ENCODE measurements around the gene LPP. TPM values are rescaled to one million over a fixed set of nuclear protein-coding genes. Genes with fewer than 3 reads are reported as not detected.

The LPP gene
- total and polyA plus RNA-seq, 2 of the 13 experiments (the other 11 are each of a cell fraction or from before 2014, with no cell fraction given), result 19.2 to 29.9 TPM

- no peak for TF ChIP-seq ZBTB46 (CRISPR knock-in tag; IDR thresholded peaks at IDR 0.05; ENCODE audit: borderline replicate concordance)
- TF ChIP-seq SNAI1 (CRISPR knock-in tag; IDR thresholded peaks at IDR 0.05; ENCODE audit: borderline replicate concordance), result no peak
- no peak for TF ChIP-seq SCMH1 (CRISPR knock-in tag; IDR thresholded peaks at IDR 0.05; ENCODE audit: borderline replicate concordance)
- TF ChIP-seq ZFAT (CRISPR knock-in tag; conservative IDR thresholded peaks at IDR 0.05), result no peak
- TF ChIP-seq, protein P1, sequence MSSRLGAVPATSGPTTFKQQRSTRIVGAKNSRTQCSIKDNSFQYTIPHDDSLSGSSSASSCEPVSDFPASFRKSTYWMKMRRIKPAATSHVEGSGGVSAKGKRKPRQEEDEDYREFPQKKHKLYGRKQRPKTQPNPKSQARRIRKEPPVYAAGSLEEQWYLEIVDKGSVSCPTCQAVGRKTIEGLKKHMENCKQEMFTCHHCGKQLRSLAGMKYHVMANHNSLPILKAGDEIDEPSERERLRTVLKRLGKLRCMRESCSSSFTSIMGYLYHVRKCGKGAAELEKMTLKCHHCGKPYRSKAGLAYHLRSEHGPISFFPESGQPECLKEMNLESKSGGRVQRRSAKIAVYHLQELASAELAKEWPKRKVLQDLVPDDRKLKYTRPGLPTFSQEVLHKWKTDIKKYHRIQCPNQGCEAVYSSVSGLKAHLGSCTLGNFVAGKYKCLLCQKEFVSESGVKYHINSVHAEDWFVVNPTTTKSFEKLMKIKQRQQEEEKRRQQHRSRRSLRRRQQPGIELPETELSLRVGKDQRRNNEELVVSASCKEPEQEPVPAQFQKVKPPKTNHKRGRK (CRISPR knock-in tag; IDR thresholded peaks at IDR 0.05), result no peak
- peak; percentile 94; the same call in 1 of the 2 replicates for TF ChIP-seq ZNF414 (CRISPR knock-in tag; IDR thresholded peaks at IDR 0.05)
- no peak for TF ChIP-seq TCF12 (IDR thresholded peaks at IDR 0.05)
- peak; percentile 82 for TF ChIP-seq TCF12 (CRISPR knock-in tag; IDR thresholded peaks at IDR 0.05)
- no peak for TF ChIP-seq REL (CRISPR knock-in tag; conservative IDR thresholded peaks at IDR 0.05)
- TF ChIP-seq FOXA3 (CRISPR knock-in tag; IDR thresholded peaks at IDR 0.05), result peak; percentile 100
- no peak for TF ChIP-seq EED (CRISPR knock-in tag; IDR thresholded peaks at IDR 0.05)
- TF ChIP-seq, protein P2, sequence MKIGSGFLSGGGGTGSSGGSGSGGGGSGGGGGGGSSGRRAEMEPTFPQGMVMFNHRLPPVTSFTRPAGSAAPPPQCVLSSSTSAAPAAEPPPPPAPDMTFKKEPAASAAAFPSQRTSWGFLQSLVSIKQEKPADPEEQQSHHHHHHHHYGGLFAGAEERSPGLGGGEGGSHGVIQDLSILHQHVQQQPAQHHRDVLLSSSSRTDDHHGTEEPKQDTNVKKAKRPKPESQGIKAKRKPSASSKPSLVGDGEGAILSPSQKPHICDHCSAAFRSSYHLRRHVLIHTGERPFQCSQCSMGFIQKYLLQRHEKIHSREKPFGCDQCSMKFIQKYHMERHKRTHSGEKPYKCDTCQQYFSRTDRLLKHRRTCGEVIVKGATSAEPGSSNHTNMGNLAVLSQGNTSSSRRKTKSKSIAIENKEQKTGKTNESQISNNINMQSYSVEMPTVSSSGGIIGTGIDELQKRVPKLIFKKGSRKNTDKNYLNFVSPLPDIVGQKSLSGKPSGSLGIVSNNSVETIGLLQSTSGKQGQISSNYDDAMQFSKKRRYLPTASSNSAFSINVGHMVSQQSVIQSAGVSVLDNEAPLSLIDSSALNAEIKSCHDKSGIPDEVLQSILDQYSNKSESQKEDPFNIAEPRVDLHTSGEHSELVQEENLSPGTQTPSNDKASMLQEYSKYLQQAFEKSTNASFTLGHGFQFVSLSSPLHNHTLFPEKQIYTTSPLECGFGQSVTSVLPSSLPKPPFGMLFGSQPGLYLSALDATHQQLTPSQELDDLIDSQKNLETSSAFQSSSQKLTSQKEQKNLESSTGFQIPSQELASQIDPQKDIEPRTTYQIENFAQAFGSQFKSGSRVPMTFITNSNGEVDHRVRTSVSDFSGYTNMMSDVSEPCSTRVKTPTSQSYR (CRISPR knock-in tag; IDR thresholded peaks at IDR 0.05; ENCODE audit: borderline replicate concordance), result peak; percentile 63; the same call in 1 of the 2 replicates
- TF ChIP-seq NR1H2 (CRISPR knock-in tag; IDR thresholded peaks at IDR 0.05; ENCODE audit: borderline replicate concordance, low read depth), result no peak; the same call in 1 of the 2 replicates
- TF ChIP-seq USF2 (IDR thresholded peaks at IDR 0.05; ENCODE audit: low read depth, low read length), result no peak
- TF ChIP-seq USF2 (CRISPR knock-in tag; IDR thresholded peaks at IDR 0.05; ENCODE audit: borderline replicate concordance), result no peak
- no peak for TF ChIP-seq TBP (CRISPR knock-in tag; IDR thresholded peaks at IDR 0.05)
- no peak for TF ChIP-seq ZNF879 (CRISPR knock-in tag; IDR thresholded peaks at IDR 0.05)
- TF ChIP-seq, protein P3, sequence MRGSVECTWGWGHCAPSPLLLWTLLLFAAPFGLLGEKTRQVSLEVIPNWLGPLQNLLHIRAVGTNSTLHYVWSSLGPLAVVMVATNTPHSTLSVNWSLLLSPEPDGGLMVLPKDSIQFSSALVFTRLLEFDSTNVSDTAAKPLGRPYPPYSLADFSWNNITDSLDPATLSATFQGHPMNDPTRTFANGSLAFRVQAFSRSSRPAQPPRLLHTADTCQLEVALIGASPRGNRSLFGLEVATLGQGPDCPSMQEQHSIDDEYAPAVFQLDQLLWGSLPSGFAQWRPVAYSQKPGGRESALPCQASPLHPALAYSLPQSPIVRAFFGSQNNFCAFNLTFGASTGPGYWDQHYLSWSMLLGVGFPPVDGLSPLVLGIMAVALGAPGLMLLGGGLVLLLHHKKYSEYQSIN (CRISPR knock-in tag; IDR thresholded peaks at IDR 0.05; ENCODE audit: borderline replicate concordance), result no peak
These were observed 685.3 kb downstream of the LPP start (continued) for GRCh38 chr3:188839187-188839695.
